GM19438 (cell line): ENCODE measurements around the gene GH2.
"Not testable (repeated sequence)": the region's sequence is repeated elsewhere in the genome, so short reads cannot be mapped to it uniquely, and the experiment has no call there.

ENCODE experiments used
- ATAC-seq: cut with Tn5 transposase; IDR thresholded peaks from one replicate; pipeline ENCODE4 v1.9.1; 2021; ENCODE audit warnings: low read depth; ENCODE audit not compliant: unreplicated experiment

The GH2 gene

DNA sequence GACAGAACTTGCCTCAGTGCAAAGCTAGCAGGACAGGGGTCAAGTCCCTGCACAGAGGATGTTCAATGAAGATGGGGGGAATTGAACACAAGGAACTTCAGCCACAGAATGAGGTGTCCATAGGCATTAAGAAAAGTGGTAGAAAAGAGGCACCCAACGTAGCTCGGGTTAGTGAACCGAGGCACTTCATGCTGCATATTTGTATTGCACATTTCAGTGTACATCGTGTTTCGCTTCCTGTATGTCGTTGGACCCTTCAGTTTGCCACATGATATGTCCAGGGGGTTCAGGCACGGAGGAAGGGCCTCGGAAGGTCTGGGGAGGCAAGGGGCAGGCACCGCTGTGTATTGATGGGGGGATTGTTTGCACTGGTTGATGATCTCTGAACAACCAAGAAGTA lies 3.3 kb downstream of the GH2 start:
- not testable (repeated sequence) for ATAC-seq

DNA sequence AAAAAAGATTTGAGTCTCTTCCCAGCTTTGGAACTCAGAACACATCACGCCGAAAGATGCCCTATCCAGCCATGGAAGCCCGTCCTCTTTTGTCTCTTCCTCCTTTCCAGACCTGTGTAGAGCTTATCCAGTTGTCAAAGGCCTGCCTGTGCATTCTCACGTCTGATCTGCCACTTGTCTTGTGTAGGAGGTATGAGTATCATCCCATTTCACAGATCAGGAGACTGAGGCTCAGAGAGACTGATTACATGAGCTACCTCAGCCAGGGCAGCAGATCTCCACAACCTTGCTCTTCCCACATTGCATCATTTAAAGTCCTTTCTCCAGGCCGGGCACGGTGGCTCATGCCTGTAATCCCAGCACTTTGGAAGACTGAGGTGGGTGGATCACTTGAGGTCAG lies 7.1 kb downstream of the GH2 start:
- ATAC-seq: not testable (repeated sequence)

DNA sequence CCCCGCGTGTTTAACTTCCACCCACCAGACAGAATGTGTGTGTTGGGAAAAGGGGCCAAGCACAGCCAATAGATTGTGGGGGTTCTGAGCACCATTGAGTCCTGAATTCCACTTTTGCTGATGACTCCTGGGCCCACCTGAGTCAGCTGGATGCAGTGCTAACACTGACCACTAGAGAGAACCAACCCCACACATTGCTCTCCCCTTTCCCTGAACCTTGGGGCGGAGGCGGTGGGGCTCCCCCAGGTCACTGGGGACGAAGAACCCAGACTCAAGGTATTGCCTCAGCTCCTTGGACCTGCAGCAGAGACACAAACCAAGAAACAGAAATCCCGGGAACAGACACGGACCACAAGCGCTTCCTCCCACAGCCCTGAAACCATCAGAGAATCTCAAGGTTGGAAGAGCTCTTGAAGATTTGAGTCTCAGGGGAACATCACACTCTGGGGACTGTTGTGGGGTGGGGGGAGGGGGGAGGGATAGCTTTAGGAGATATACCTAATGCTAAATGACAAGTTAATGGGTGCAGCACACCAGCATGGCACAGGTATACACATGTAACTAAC lies 7.6 kb downstream of the GH2 start:
- not testable (repeated sequence) for ATAC-seq

DNA sequence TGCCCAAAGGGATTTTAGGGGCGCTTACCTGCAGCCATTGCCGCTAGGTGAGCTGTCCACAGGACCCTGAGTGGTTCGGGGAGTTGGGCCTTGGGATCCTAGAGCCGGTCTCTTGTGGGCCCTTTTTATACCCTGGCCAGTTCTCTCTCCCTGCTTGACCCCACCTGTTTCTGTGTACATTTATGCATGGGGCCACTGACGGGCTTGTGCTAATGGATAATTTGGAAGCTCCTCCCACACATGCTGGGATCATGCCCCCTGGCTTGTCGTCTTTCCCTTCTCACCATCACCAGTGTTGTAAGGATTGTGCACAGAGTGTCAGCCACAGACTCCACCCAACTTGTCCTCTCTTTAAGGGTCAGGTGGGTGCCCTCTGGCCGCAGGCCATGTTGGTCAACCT lies 8.2 kb downstream of the GH2 start, which contains the start of gene CSH2:
CSH2 (minus strand) TSS at position 101 of the 400 bp plus-strand sequence; CDS start at position 38, 63 bp downstream.
- not testable (repeated sequence) for ATAC-seq

DNA sequence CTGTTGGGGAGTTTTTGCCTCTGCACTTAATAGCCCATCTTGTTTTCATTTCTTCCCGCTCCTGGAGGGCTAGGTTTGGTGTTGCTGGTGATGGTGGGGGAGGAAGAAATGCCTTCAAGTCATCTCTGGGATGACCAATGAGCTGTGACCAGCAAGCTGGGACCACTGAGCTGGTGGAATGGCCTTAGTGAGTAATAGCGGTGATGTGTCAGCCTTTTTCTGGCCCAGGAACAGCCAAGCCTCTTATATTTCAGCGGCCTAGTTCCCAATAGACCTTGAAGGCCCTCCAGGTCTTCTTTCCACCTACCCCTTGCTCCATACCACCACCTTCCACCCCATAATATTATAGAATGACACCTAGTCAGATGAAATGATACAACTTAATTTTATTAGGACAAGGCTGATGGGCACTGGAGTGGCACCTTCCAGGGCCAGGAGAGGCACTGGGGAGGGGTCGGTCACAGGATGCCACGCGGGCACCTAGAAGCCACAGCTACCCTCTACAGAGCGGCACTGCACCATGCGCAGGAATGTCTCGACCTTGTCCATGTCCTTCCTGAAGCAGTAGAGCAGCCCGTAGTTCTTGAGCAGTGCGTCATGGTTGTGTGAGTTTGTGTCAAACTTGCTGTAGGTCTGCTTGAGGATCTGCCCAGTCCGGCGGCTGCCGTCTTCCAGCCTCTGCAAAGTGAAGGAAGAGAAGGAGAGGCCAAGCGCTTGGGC lies 9.9 kb downstream of the GH2 start:
- not testable (repeated sequence) for ATAC-seq

DNA sequence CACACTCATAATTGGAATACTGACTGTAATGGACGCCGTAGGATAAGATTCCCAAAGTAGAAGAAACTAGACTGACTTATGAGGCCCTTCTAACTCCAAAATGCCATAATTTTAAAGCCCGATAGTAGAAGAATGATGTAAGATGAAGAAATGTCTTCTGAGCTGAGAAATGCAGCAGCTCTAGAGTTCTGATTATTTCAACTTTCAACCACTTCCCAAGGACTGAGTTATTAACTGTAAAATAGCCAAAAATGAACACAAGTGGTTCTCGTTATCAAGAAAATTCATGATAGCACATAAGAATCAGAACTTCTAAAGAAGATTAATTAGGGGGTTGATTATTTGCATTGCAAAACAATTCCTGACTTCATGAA lies 11.5 kb downstream of the GH2 start:
- ATAC-seq: not testable (repeated sequence)

DNA sequence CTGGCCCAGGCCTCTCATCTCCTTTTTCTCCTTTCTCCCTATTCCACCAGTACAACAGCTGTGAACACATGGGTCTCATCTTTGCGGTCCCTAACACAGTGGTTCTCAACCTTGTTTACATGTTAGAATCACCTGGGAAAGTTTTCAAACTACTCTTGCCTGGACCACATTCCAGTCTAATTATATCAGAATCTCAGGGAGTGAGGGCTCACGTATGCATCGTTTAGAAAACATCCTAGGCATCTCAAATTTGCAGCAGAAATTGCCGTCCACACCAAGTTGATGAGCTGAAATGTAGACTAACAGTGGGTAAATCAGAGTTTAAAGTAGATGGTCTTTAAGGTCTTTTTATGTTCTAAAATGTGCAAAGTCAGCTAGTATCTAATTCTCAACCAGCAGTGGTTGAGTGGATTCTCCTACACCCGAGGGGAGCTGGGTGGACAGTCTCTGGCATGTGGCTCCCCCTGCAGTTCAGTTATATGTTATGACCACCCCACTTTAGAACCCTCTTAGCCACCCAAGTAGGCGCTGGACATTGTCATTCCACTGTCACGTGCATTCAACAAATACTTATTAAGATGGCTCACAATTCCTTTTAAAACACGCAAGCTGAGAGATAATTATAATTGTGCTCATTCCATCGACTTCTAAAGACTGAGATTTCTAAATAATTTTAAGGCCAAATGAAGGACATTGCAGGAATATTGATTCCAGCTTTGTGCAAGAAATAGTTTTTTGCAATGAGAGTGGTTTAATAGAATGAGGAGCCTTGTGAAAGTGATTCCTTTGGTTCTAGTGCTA lies 12.1 kb downstream of the GH2 start:
- ATAC-seq: not testable (repeated sequence)

DNA sequence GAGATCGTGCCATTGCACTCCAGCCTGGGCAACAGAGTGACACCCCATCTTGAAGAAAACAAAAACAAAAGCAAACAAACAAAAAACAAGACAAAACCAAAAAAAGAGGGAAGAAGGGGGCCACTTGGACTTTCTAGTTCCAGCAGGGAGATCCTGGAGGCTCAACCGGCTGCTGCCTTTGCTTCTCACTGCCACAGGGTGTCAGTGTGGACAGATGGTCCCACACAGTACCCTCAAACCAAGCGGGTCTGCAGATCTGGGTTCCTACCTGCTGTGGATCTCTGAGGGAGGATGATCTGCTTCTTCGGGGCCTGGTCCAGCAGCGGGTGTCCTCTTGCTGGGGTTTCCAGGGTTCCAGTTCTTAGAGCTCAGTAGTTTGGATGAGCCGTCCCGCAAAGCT lies 15.1 kb downstream of the GH2 start:
- ATAC-seq: not testable (repeated sequence)

DNA sequence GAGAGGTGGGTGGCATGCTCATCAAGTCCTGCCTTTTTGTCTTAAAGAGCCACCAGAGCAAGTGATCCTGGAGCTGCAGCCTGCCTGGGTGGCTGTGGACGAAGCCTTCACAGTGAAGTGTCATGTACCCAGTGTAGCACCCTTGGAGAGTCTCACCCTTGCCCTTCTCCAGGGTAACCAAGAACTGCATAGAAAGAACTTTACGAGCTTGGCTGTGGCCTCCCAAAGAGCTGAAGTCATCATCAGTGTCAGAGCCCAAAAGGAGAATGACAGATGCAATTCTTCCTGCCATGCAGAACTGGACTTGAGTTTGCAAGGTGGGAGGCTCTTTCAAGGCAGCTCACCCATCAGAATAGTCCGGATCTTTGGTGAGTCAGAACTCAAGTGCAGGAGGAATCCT lies 22.5 kb downstream of the GH2 start:
- no peak for ATAC-seq

DNA sequence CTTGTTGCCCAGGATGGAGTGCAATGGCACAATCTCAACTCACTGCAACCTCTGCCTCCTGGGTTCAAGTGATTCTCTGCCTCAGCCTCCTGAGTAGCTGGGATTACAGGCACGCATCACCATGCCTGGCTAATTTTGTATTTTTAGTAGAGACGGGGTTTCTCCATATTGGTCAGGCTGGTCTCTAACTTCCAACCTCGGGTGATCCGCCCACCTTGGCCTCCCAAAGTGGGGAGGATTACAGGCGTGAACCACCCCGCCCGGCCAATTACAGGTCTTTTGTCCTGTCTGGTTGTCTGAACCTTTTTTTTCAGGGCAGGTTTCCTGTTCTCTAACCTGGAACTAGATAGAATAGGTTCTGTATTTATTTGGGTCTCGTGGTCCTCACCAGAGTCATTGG lies 25.3 kb downstream of the GH2 start:
- ATAC-seq: not testable (repeated sequence)

DNA sequence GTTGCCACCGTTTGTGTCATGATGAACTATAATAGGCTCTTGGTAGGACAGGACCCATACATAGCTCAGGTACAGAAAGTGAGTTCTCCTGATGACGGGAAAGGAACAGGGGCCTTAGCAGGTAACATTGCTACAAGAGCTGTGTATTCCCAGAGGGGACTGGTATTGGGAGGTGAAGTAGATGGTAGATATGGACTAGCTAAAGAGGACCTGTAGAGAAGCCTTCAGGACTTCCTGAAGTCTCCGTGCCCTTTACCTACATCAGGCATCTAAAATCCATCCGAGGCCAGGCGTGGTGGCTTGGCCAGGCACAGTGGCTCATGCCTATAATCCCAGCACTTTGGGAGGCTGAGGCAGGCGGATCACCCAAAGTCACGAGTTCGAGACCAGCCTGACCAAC lies 26.6 kb downstream of the GH2 start:
- no peak for ATAC-seq

DNA sequence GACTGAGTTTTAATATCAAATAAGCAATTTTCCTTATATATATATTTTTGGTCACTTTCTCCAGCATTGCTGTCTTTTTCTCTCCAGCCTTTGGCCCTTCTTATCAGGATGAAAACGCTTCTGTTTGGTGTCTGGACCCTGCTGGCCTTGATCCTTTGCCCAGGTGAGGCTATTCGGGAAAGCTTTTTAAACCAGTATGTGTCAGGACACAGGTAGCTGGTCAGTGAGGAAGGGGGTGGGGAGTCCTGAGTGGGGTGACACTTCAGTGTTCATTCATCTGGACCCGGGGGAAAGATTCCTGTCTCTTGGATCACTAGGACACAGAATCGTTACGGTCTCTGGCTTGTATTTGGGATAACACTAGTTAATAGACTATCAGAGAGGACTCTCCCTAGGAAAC lies 27.0 kb downstream of the GH2 start:
- no peak for ATAC-seq

DNA sequence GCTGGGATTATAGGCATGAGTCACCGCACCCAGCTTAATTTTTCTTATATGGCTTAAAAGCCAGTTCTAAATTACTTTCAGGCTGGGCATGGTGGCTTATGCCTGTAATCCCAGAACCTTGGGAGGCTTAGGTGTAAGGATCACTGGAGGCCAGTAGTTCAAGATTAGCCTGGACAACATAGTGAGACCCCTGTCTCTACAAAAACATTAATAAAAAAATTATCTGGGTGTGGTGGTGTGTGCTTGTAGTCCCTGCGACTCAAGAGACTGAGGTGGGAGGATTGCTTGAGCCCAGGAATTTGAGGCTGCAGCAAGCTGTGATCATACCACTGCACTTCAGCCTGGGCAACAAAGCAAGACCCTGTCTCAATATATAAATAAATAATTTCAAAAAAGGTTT lies 28.5 kb downstream of the GH2 start:
- no peak for ATAC-seq

DNA sequence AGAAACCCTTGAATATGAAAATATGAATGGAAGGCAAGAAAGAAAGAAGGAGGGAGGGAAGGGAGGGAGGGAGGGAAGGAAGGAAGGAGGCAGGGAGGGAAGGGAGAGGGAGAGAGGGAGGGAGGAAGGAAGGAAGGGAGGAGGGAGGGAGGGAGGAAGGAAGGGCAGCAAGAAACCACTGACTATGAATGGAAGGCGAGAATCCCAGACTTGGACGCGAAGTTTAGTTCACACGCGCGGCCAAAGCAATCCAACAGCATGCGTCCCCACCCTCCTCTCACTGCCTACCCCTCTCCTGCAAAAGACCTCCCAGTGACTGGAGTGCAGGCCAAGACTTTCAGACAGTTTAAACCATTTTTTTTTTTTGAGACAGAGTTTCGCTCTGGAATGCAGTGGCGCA lies 31.3 kb downstream of the GH2 start:
- ATAC-seq: no peak

DNA sequence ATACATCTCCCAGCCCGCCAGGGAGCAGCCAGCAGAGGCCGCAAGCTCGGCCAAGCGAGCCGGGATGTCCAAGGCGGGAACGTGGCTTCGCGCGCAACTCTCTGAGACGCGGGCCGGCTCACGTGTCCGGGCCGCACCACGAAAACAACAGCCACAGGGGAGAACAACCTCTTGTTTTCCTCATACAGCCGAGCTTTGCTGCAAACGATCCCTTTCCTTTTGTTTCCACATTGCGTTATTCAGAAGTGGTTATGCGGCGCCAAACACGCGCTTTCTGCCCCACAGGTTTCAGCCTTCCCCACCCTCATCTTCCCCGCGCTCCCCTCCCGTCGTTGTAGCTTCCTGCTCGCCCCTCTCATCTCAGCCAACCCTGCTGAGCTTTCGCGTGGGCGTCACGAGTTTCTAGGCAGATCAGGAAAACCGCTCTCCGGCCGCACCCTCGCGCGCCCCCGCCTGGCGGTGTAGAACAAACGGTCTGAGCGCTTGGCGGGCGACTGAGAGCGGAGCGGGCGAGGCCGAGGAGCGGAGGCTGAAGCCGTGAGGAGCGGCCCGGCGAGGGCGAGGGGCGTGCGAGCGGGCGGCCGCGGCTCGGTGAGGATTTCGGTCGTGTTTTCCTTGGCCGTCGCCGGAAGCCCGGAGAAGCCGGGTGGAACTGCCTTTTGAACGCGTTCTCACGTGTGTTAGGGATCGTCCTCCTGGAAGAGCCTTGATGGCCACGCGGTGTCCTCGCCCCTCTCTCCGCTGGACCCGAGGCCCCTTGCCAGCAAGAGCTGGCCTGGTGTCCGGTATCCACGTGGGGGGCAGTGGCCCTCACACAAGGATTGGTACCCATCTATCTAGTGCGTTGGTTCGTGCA lies 32.7 kb downstream of the GH2 start:
- peak; percentile 94 for ATAC-seq

DNA sequence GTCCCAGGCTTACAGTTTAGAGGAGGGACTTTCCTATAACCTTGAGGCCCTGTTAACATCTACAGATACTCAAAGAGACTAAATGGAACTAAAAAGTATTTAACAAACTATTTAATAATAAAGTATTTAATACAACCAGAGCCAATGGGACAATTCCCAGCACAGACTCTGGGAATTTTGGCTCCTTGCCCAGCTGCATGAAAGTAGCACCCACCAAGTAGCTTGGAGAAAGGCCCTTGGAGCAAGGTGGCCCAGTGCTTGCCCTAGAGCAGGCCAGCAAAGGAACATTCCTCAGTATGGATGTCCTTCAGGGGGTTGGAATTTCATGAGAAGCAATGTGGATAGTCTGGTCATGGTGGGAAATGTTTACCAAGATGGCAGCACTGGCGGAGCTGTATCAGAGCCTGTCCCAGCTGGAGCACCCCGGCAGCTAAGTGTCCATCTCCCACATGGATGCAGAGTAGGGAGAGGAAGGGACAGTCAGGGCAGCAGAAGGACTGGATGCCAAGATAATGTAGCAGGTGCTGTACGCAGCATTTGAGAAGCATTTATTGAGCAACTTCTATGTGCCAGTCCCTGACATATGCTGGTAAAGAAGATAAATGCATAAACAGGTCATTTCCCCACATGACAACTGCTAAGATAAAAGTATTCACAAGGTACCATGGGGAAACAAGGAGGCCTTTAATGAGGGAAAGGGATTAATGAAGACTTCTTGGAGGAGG lies 34.1 kb downstream of the GH2 start:
- no peak for ATAC-seq

DNA sequence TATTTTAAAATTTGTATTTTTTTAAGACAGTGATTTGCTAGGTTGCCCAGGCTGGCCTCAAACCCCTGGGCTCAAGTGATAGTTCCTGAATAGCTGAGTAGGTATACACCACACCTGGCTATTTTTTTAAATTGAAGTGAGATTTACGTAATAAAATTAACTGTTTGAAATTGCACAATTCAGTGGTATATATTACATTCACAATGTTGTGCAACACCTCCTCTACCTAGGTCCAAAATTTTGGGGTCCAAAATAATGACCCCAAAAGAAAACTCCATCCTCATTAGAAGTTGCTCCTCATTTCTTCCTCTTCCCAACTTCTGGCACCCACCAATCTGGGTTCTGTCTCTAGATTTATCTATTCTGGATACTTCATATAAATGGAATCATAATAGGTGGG lies 36.2 kb downstream of the GH2 start:
- ATAC-seq: no peak

DNA sequence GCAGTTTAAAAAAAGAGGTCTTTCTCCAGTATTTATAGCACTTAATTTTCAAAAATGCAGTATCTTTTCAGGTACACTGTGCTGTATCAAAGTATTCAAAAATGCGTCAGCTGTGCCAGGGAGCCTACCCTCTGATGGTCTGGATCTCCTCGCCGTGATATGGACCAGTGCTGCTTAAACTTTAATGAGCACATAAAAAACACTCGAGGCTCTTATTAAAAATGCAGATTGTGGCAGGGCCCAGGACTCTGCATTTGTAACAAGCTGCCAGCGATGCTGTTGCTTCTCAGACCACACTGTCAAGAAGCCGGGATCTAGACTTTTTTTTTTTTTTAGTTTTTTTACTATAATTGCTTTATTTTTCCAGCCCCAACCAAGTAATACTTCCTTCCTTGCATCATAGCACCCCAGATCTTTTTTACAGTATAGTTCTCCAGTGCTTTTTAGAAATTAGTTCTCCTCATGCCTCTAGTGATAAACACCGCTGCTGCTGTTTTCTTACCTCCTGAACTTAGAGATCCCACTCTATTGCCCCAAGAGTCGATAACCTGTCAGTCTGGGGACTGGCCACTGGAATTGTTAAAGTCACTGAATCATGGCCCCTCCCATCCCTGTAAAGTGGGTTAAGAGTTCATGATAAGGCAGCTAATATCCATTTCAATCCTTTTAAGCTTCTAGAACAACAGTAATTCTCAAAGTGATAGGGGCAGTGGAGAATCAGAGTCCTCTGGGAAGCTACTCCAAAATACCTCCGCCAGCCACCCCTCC lies 37.6 kb downstream of the GH2 start:
- no peak for ATAC-seq

DNA sequence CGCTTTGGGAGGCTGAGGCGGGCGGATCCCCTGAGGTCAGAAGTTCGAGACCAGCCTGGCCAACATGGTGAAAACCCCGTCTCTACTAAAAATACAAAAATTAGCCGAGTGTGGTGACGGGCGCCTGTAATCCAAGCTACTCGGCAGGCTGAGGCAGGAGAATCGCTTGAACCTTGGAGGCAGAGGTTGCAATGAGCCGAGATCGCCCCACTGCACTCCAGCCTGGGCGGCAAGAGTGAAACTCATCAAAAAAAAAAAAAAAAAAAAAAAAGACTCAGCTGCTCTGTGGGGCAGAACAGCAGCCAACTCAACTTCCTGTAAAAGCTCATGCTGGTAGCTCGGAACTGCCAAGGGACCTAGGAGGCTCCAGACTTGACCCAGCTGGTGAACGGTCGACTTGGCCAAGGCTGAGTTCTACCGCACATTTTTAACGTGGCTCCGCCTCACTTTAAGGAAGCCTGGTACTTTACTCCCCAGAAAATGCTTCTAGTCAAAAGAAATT lies 38.3 kb downstream of the GH2 start:
- ATAC-seq: peak; percentile 15
